ENCODE data around the gene POLL.
A peak's percentile ranks its signal among the peaks of the same experiment; 100 is the strongest.
"Not testable (repeated sequence)": the region's sequence is repeated elsewhere in the genome, so short reads cannot be mapped to it uniquely, and the experiment has no call there.

The POLL gene

DNA sequence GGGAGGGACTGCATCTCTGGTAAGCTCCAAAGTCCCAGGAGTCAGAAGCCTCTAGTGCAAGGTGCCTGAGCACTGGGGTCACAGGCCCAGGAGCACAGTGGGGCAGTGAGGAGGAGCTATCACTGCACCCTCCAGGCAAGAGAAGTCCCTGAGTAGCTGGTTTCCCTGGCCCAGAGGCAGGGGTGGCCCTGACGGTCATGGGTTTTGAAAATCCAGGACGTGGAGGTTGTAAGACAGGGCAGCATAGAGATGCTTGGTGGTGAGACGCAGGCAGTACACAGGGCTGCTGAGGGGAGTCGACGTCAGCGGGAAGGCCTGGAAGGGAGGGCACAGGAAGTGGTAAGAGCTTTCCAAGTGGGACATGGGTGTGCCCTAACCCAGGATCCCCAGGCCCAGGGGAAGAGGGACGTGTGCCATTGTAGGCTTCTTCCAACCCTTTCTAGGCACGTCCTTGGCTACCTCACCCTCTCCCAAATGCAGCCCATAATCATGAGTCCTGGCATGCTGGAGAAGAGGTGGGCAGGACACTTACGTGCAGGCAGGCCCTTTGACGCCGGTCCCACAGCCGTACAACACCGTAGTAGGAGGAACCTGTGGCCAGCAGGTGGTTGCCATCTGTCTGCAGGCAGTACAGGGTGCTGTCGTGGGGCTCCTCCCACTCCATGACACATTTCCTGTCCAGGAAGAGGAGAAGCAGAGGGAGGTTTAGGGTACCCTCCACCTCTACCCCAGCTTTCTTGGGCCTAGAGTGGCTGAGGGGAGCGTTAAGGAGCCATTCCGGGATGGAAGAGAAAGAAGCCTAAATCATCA lies 23.2 kb upstream of the POLL start:
- peak; percentile 54 for DNase-seq (ENCODE audit: low read depth)

DNA sequence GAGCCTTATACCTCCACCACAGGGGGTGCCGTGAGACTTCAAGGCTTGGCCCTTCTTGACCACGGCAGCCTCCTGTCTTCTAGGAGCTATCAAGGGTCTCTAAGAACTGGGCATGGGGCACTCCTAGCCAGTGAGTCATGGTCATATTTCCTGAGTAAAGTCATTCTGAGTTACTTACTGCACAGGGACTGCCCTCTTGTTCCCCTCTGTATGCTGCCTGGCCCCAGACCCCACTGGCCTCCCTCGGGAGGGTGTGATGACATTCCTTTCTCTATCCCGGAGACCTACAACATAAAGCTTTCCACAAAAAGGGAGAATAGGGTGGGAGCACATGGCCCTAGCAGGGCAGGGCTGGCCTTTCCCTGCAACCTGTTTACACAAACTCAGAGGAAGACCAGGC lies 21.4 kb upstream of the POLL start:
- peak; percentile 37 for DNase-seq (ENCODE audit: low read depth)

DNA sequence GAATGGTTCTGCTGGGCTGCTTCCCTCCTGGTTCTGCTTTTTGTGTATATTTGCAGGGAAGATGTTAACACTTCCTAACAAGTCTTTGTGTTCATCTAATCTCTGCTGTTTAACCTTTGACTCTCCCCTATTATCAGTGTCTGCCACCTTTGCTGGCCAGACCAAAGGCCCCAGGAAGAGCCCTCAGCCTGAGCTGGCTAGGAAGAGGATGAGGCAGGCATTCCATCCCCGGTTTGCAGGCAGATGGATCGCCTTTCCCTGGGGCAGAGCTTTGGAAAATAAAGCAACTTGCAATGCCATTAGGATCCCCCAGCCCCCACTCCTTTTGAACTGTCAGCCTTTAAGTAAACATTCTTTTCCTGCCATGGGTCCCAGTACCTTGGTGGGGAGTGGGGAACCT lies 19.1 kb upstream of the POLL start:
- DNase-seq (ENCODE audit: low read depth), result no peak

DNA sequence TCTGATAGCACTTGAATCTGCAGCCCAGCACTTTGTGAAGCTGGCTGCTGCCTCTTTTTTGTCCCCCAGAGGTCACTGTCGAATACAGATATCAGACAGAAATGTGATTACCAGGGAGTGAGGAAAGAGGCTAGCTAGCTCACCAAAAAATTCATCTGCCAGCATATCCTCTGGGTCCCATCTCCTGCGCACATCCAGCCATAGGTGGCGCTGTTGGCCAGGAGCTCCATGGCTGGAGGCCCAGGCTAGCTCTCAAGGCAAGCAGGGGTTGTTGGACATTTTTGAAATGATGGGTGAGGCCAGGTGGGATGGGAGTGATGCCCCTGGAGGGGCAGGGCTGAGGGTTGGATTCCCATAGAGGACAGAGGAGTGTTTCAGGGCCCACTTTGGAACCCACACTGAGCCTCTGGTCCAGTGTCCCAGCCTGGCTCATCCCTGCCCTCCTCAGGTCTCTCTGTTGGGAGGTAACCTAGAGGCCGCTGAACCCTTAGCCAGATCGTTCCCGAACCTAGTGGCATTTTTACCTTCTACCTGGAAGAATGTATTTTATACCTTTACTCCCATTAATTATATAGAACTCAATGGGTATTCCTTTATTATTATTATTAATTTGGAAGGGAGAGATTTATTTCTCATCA lies 14.8 kb upstream of the POLL start:
- peak; percentile 84 for DNase-seq (ENCODE audit: low read depth)

DNA sequence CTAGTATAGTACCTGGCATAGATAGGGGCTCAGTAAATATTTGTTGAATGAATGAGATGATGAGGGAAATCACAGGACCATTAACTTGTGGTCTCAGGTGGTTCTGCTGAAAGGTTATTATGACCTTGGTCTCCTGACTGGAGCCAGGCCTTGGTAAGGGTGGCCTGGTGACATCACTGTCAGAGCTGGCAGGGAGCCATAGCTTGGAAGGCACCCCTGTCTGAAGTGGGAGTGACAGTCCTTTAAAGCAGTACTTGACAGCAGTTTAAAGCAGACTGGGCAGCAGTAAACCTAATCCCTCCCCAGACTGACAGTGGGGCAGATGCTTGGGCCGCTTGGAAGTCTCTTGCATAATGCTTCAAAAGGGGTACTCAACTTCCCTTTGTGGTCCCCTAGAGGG lies 13.5 kb upstream of the POLL start:
- no peak for DNase-seq (ENCODE audit: low read depth)

DNA sequence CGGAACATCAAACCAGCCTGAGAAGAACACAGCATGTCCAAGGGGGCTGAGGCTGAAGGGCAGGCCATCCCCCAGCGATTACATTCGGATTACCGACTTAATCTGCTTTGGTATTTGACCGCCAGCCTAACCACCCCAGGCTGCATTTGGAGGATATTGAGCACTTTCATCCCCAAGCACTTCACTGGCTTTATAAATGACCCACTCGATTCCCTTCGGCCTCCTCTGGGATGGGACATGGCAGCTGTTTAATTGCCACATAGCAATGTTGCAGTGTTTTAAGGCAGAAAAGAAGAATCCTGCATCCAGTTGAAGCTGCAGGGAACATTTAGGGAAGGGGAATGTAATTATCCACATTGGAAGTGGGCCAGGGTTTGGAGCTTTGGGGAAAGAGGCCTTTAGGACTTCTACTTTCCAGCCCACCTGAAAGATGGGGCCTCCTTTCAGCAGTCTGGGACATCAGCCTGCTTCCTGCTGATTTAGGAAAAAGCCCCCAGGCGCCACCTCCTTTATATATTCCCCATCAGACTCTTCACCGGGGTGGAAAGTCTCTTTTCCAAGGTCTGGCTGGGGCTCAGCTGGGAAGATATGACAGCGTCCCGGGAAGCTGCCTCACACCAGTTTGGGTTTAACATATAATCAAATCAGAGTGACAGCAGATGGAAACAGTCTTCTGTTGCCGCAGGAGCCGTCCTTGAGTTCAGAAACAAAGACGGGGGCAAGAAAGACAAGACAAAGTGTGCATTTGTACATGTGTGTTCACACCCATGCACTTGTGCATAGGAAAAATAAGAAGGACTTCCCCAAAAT lies 9.2 kb upstream of the POLL start:
- DNase-seq (ENCODE audit: low read depth), result no peak

DNA sequence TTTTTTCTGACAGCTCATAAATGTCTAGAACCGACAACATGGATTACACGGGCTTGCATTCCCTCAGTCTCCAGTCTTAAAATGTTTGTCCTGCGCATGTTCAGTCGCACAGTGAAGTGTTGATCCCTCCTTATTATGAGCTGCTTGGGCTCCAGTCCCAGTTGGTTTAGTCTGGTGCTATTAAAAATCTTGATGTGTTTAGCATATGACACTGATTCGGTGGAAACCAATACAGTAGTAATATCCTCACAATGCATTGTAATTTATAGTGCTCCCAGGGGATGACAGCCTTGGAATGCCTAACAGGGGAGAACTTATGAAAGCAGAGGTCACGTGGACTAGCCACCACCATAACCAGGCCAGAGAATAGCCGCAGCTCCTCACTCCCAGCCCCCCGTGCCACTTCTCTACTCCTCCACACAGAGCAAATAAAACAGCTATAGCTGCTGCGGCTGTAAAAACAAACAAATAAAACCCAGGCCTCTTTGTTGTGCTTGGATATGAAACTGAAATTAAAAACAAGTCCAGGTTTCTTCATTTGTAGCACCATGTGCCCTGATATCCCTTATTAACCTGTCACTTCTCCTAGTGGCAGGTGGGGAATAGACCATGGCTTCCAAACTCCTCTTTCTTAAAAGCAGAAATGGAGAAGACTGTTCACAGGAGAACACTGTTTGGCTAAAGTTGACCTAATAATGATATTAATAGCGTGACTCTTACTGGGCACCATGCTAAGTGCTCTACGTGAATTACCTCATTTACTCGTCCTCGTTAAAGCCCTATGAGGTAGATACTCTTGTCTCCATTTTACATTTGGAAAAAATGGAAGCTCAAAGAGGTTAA lies 7.8 kb upstream of the POLL start:
- no peak for DNase-seq (ENCODE audit: low read depth)

DNA sequence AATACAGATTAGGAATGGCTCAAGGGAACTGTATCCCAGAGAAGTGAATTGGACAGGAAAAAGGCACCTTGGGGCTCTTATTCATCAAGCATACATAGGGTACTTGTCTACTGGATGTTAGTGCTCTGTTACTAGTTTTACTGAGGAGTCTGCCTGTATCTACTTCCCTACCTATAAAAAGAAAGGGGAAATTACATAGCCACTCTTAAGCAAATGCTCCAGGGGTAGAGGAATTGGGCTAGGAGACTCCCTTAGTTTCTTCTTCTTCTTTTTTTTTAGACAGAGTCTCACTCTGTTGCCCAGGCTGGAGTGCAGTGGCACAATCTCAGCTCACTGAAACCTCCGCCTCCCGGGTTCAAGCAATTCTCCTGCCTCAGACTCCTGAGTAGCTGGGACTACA lies 5.3 kb upstream of the POLL start:
- DNase-seq (ENCODE audit: low read depth), result not testable (repeated sequence)

DNA sequence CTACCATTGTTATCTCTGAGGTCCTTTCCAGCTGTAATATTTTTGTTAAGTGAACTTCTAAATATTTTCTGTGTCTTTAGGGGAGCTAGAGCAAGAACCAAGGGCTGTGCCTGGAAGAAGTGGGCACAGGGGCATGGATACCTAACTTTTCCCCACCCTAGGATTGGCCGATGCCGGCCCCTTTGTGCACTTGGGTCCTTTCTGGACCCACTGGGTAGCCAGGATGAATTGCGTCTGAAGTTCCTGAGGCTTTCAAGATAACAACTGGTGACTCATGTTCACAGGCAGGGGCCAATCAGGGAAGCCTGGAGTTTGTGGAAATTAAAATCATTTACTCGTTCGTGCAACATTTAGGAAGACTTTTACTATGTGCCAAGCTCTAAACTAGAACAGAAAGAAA lies 822 bp upstream of the POLL start:
- peak; percentile 72 for DNase-seq (ENCODE audit: low read depth)

DNA sequence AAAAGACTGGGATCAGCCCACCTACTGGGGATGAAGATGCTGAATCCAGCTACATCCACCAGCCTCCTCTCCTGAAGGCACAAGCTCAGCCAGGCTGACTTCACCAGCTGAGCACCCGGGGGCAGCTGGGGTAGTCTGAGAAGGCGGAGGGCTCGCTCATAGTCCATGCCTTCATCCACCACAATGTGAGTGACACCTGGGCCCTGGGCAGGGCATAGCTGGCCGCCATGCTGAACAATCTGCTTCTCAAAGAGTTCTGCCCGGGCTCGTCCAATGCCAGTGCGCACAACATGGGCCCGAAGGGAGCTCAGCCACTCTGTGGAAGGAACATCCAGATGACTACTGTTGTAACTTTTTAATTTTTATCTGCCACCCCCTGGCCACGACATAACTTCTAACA lies 2.2 kb downstream of the POLL start:
- DNase-seq (ENCODE audit: low read depth), result no peak

DNA sequence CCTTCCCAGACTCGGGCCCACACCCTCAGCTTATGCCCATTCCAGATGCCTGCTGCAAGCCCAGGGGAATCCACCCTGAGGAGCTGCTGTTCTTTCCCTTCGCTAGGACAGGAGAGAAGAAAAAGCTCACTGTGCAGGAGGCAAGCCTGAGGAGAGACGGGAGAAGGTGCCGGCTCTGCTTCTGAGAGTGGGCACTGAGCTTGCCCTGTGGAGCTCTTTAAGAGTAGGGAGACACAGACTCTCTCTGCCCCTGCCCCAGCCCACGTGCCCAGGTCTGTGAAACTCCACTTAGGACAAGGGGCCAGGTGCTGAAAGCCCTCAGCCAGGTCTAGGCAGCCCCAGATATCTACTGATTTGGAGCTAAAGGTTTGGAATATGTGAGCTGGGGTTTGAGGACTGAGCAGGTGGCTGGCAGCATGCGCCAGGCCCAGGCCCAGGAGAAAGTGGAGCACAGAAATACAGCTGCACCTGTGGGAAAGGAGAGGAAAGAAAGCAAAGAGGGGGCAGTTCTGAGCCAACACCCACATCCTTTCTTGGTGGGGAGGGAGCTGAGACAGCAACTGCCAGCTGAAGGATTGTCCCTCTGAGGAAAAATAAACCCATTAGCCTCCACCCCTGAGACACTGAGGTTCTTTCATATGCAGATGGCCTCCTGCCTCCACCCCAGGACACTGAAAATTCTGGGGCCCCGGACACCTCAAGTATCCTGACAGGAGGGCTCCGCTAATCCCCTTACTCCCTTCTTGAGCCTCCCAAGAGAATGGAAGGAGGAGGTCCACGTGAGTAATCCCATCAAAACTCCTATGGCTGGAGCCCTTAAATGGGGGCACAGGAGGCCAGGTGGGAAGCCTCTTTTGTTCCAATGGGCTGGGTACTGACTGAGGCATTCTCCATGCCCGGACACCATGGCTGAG lies 7.3 kb downstream of the POLL start:
- no peak for DNase-seq (ENCODE audit: low read depth)

DNA sequence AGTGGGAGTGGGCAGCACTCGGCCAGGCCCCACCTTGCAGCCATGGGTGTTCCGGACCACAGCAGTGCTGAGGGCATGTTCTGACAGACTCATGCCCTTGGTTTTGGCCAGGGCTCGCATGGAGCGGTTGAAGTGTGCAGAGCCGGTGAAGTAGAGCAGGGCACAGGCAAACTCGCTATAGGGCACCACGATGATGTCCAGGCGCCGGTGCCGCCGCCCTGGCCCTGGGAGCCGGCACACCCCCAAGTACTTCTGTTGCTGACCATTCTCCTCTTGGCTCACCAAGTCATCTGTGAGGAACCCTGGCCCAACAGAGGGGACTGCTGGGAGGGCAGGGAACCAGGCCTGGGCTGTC lies 8.6 kb downstream of the POLL start:
- no peak for DNase-seq (ENCODE audit: low read depth)

DNA sequence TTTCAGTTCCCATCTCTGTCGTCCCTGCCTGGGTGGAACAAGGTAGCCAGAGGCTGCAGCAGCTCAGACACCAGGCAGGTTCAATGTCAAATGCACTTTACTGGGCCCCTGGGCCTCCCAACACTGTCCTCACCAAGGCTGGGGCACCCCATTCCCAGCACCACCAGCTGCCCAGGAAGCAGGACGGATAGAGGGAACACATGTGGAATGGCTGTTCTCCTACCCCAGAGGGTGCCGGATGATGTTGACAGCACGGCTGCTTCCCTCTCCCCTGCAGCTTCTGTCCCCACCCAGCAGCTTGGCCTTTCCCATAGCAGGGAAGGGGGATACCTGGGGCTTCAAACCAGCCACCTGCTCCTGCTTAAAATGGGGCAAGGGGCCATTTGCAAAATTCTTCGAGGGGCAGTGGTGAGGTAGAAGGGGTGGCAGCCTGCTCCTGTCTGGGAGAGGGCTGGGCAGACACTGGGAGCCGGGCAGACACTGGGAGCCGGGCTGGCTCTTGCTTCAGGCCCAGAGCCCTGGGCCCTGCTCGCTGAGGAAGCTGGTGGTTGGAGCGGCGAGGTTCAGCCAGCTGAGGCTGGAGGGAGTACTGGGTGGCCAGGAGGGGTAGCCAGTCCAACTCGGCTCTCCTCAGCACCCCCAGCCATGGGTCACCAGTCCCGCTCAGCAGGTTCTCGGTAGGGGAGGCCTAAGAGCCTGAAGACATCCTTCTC lies 9.1 kb downstream of the POLL start:
- DNase-seq (ENCODE audit: low read depth), result no peak

DNA sequence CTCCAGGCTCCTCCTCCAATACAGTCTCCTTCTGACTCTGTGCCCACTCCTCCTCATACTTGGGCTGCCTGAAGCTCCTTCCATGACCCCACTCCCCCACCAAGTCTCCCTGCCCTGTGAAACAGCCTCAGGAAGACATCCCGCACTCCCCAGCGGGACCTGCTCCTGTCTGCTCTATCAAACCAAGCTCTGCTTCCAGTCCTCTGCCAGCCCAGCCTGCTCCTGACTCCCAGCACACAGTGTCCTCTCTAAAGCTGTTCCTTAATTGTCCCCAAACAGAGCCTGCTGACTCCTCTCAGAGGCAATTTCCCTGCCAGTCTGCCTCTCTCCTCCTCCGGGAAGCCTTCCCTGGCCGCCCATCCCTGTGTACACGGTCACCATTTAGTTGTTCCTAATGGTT lies 9.9 kb downstream of the POLL start:
- no peak for DNase-seq (ENCODE audit: low read depth)

DNA sequence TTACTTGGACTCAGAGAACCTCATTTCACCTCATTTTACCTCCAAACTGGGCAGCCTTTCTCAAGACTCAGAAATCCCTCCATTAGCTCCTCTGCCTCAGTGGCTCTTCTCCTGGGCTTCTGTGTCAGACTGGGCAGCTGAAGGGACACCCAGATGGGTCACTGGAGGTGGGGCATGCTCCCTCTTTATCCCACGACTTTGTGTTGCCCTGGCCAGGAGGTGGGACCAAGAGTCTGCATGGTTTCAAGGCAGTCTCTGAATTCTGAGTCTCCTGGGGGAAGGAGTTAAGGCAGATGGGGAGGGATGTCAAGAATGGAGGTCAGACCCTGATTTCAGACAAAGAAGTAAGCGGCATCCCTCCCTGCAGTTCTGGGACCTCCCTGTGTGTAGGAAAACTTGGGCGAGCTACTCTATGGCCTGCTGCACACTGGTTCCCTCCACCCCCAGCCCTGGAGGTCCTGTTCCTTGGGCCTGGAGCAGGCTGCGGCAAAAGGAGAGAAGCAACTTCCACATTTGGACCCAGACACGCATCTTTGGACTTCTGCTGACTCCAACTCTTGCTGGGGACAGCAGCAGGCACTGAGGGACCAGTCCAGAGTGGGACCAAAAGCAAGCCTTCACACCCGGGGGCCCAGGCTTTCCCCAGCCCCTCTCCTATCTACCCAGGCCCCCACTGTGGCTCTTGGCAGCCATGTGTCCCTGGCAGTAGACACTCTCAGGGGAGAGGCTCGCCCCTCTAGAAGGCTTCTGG lies 10.8 kb downstream of the POLL start:
- DNase-seq (ENCODE audit: low read depth), result no peak

DNA sequence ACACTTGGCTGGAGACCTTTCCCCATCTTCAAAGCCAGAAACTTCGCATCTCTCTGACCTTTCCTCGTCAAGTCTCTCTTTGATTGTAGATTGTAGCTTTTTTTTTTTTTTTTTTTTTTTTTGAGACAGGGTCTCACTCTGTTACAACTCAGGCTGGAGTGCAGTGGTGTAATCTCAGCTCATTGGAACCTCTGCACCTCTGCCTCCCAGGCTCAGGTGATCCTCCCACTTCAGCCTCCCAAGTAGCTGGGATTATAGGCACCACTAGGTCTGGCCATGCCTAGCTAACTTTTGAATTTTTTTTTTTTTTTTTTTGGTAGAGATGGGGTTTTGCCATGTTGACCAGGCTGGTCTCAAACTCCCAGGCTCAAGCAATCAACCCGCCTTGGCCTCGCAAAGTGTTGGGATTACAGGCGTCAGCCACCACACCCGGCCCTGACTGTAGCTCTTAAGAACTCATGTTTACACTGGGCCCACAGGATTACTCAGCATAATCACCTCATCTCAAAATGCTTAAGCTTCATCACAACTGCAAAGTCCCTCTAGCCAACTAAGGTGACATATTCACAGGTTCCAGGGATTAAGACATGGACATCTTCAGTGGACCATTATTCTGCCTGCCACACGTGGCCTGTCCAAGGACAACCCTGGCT lies 11.7 kb downstream of the POLL start:
- DNase-seq (ENCODE audit: low read depth), result peak; percentile 55

DNA sequence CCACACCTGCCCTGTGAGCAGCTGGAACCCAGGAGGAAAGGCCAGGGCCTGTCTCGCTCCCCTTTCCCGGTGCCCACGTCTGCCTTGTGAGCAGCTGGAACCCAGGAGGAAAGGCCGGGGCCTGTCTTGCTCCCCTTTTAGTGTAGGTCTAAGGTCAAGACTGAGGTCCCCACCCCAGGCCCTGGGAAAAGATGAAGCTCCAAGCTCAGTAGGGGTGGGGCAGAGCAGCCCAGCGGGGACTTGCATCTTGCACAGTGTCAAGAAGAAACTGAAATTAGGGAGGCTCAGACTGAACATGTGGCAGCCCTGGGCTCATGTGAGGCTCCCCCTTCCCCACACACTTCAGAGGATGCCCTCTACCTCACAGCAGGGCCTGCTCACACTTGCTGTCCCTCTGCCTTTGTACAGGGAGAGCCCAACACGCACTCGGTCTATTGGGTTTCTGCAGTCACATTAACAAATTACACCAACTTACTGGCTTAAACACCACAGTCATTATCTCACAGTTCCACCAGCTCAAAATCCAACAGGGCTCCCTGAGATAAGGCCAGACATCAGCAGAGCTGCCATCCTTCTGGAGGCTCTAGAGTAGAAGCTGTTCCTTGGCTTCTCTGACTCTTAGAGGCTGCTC lies 12.4 kb downstream of the POLL start:
- DNase-seq (ENCODE audit: low read depth), result no peak

DNA sequence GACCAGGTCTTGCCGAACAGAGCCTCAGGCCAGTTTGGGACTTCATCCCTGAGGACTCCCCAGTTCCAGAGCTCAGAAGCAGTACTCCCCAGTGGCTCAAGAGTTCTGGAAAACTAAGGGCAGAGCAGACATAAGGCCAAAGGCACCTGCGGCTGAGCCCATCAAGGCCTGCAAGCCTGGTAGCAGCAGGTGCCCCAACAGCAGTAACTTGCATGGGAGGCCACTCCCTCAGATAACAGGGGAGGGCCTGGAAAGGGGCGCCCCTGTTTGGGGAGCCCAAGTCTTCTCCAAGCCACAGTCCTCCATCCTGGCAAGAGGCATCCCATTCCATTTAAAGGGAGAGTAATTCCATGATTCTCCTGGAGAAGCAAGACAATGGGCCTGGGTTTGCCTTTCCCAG lies 13.0 kb downstream of the POLL start:
- no peak for DNase-seq (ENCODE audit: low read depth)
